HCT116 (cell line): ENCODE data around the gene SCYGR1. TPM values are rescaled to one million over a fixed set of nuclear protein-coding genes. Genes with fewer than 3 reads are reported as not detected.

Source experiments
- ATAC-seq: fragments of 200-7000 bp; cut with Tn5 transposase; 2 replicates; pipeline ENCODE4 v1.9.1; 2020; ENCODE audit warnings: mild to moderate bottlenecking, moderate library complexity
- BruUV-seq: library from RNA; stranded (reverse); fragments of 400-500 nt; replicated peaks from 2 replicates; lab custom pipeline; 2021; lab: Mats Ljungman, UMichigan
- CTCF ChIA-PET: fragments of 300-600 bp; sonication (Branson Sonifier 250); formaldehyde crosslinking; loops from one replicate; lab custom pipeline; 2021; ENCODE audit warnings: antibody characterized with exemption; lab: Charles Lee
- POLR2A ChIA-PET: fragments of 300-600, 350-600 bp; sonication (Branson Sonifier 250); formaldehyde crosslinking; loops from one replicate; lab custom pipeline; 2021; ENCODE audit warnings: antibody characterized with exemption; lab: Charles Lee
- RAD21 ChIA-PET, 2 experiments: fragments of 300-600 bp; sonication (Branson Sonifier 250); formaldehyde crosslinking; loops; one replicate each; lab custom pipeline; 2023; ENCODE audit warnings: low total read pairs in 2 of 2; ENCODE audit not compliant: uncharacterized antibody in 2 of 2, unreplicated experiment in 2 of 2, low non-redundant PET in 1 of 2; lab: Charles Lee
- DNase-seq: peaks from one replicate; pipeline ENCODE4 v3.0.0-alpha.2; 2010; ENCODE audit warnings: low read depth, low spot score
- H2AFZ ChIP-seq: fragments of 200-600 bp; shearing (Covaris generic), sonication (generic); 2 replicates; pipeline ENCODE4 v1.6.1; 2017; ENCODE audit warnings: low read depth, mixed run types, mixed read lengths, antibody characterized with exemption, low read length; ENCODE audit not compliant: poor library complexity, severe bottlenecking
- H3K27ac ChIP-seq: 2 replicates; pipeline ENCODE4 v1.5.1; 2012; ENCODE audit warnings: low read depth, low read length
- H3K27me3 ChIP-seq: fragments of 200-600 bp; sonication (generic); 2 replicates; pipeline ENCODE4 v1.6.1; 2016; ENCODE audit warnings: mixed run types, low read length, mixed read lengths; ENCODE audit not compliant: insufficient read depth
- H3K36me3 ChIP-seq, 2 experiments: fragments of 200-500 bp in 1 of 2; fragments of 200-600 bp in 1 of 2; sonication (Bioruptor generic) in 1 of 2; sonication (generic) in 1 of 2; 2 replicates each; pipeline versions ENCODE4 v1.5.1 to v1.6.1; 2014 to 2016; ENCODE audit warnings: low read length in 2 of 2, inconsistent platforms in 1 of 2, mixed read lengths in 1 of 2, mixed run types in 1 of 2; ENCODE audit not compliant: insufficient read depth in 2 of 2, control insufficient read depth in 1 of 2
- H3K4me1 ChIP-seq, 2 experiments: fragments of 200-600 bp in 1 of 2; sonication (generic) in 1 of 2; 2 replicates each; pipeline versions ENCODE4 v1.5.1 to v1.6.1; 2012 to 2017; ENCODE audit warnings: low read length in 2 of 2, inconsistent platforms in 1 of 2, mild to moderate bottlenecking in 1 of 2, mixed read lengths in 1 of 2, mixed run types in 1 of 2, moderate library complexity in 1 of 2; ENCODE audit not compliant: insufficient read depth in 2 of 2, control insufficient read depth in 1 of 2
- H3K4me2 ChIP-seq: fragments of 200-600 bp; sonication (generic); 2 replicates; pipeline ENCODE4 v1.6.1; 2017; ENCODE audit warnings: mixed run types, low read length, mixed read lengths
- H3K4me3 ChIP-seq, 2 experiments: fragments of 200-600 bp in 1 of 2; sonication (generic) in 1 of 2; replicated peaks in 1 of 2; 2 replicates each; pipeline ENCODE4 v1.5.1; 2011 to 2016; ENCODE audit warnings: low read length in 2 of 2, control low read depth in 1 of 2, low read depth in 1 of 2, mild to moderate bottlenecking in 1 of 2, mixed read lengths in 1 of 2, mixed run types in 1 of 2
- H3K79me2 ChIP-seq: fragments of 200-600 bp; sonication (generic); 2 replicates; pipeline ENCODE4 v1.6.1; 2017; ENCODE audit warnings: mild to moderate bottlenecking, mixed run types, low read length, moderate library complexity, mixed read lengths; ENCODE audit not compliant: insufficient read depth
- H3K9ac ChIP-seq: fragments of 200-600 bp; sonication (generic); 2 replicates; pipeline ENCODE4 v1.6.1; 2016; ENCODE audit warnings: low read length, mixed read lengths
- H3K9me2 ChIP-seq: fragments of 200-600 bp; sonication (generic), shearing (Covaris generic); 2 replicates; pipeline ENCODE4 v1.6.1; 2017; ENCODE audit warnings: mixed run types, mild to moderate bottlenecking, moderate library complexity; ENCODE audit not compliant: insufficient read depth
- H3K9me3 ChIP-seq, 2 experiments: fragments of 200-500 bp in 1 of 2; fragments of 200-600 bp in 1 of 2; sonication (Bioruptor generic) in 1 of 2; sonication (generic) in 1 of 2; 2 replicates each; pipeline ENCODE4 v1.6.1; 2014 to 2017; ENCODE audit warnings: low read length in 2 of 2, mixed read lengths in 2 of 2, inconsistent platforms in 1 of 2, low read depth in 1 of 2, mild to moderate bottlenecking in 1 of 2, mixed run types in 1 of 2, moderate library complexity in 1 of 2; ENCODE audit not compliant: control insufficient read depth in 1 of 2, insufficient read depth in 1 of 2
- H4K20me1 ChIP-seq: fragments of 200-600 bp; sonication (generic), shearing (Covaris generic); 2 replicates; pipeline ENCODE4 v1.6.1; 2017; ENCODE audit warnings: mixed run types, mild to moderate bottlenecking, moderate library complexity; ENCODE audit not compliant: insufficient read depth
- CBX3 ChIP-seq: IDR thresholded peaks from 2 replicates; pipeline ENCODE4 v1.6.1; 2012; ENCODE audit warnings: low read depth
- CEBPB ChIP-seq: IDR thresholded peaks from 2 replicates; pipeline ENCODE4 v1.6.1; 2012; ENCODE audit warnings: low read depth
- CTCF ChIP-seq, 3 experiments: fragments of 200-600 bp in 1 of 3; sonication (generic) in 1 of 3; IDR thresholded peaks in 2 of 3; conservative IDR thresholded peaks in 1 of 3; 2 replicates each; pipeline ENCODE4 v1.5.1; 2012 to 2017; ENCODE audit warnings: low read depth in 2 of 3, low read length in 2 of 3, antibody characterized with exemption in 1 of 3, borderline replicate concordance in 1 of 3, control low read depth in 1 of 3, mild to moderate bottlenecking in 1 of 3, mixed read lengths in 1 of 3, mixed run types in 1 of 3, moderate library complexity in 1 of 3; ENCODE audit not compliant: insufficient read depth in 1 of 3
- EGR1 ChIP-seq: IDR thresholded peaks from 2 replicates; pipeline ENCODE4 v1.6.1; 2012; ENCODE audit warnings: low read depth
- ELF1 ChIP-seq: IDR thresholded peaks from 2 replicates; pipeline ENCODE4 v1.6.1; 2012; ENCODE audit warnings: low read depth, borderline replicate concordance
- EZH2 ChIP-seq: fragments of 200-600 bp; sonication (generic); IDR thresholded peaks from 2 replicates; pipeline ENCODE4 v1.6.1; 2017; ENCODE audit warnings: antibody characterized with exemption, mixed run types
- EZH2phosphoT487 ChIP-seq: fragments of 200-600 bp; IDR thresholded peaks from 2 replicates; pipeline ENCODE4 v1.6.1; 2018; ENCODE audit warnings: antibody characterized with exemption, borderline replicate concordance
- FOSL1 ChIP-seq: IDR thresholded peaks from 2 replicates; pipeline ENCODE4 v1.6.1; 2012; ENCODE audit warnings: low read depth
- JUND ChIP-seq: IDR thresholded peaks from 2 replicates; pipeline ENCODE4 v1.6.1; 2012
- POLR2A ChIP-seq: IDR thresholded peaks from 2 replicates; pipeline ENCODE4 v1.7.0; 2011; ENCODE audit warnings: borderline replicate concordance; ENCODE audit not compliant: insufficient read depth, insufficient read length; ENCODE audit errors: extremely low read depth
- POLR2AphosphoS5 ChIP-seq: IDR thresholded peaks from 2 replicates; pipeline ENCODE4 v1.6.1; 2011; ENCODE audit warnings: mild to moderate bottlenecking, low read depth, low read length, moderate library complexity
- RAD21 ChIP-seq: IDR thresholded peaks from 2 replicates; pipeline ENCODE4 v1.6.1; 2012; ENCODE audit warnings: low read depth, mild to moderate bottlenecking
- REST ChIP-seq: IDR thresholded peaks from 2 replicates; pipeline ENCODE4 v1.6.1; 2012; ENCODE audit warnings: low read depth
- SIN3A ChIP-seq: IDR thresholded peaks from 2 replicates; pipeline ENCODE4 v1.6.1; 2012; ENCODE audit warnings: low read depth
- SP1 ChIP-seq: IDR thresholded peaks from 2 replicates; pipeline ENCODE4 v1.6.1; 2012; ENCODE audit warnings: low read depth
- SRF ChIP-seq: IDR thresholded peaks from 2 replicates; pipeline ENCODE4 v1.6.1; 2012; ENCODE audit warnings: low read depth
- TCF7L2 ChIP-seq: IDR thresholded peaks from 2 replicates; pipeline ENCODE4 v1.7.0; 2011; ENCODE audit warnings: borderline replicate concordance, inconsistent platforms; ENCODE audit not compliant: insufficient read depth, insufficient read length; ENCODE audit errors: extremely low read depth
- ZFX ChIP-seq: fragments of 450-650 bp; IDR thresholded peaks from 2 replicates; pipeline ENCODE4 v1.6.1; 2017
- intact Hi-C: fragments of 100-400 bp; cut with micrococcal nuclease; formaldehyde crosslinking; loops from 2 replicates; pipeline ENCODE4 v1.10.0; 2022
- total RNA-seq: library from RNA; stranded (reverse); gene quantifications from one replicate; pipeline ENCODE4 v1.2.1, GENCODE V29; 2021; ENCODE audit not compliant: unreplicated experiment
- TF ChIP-seq, protein P1 (sequence below): IDR thresholded peaks from 2 replicates; pipeline ENCODE4 v1.6.1; 2011; ENCODE audit warnings: mild to moderate bottlenecking, low read length, moderate library complexity; ENCODE audit not compliant: insufficient replicate concordance; ENCODE audit errors: extremely low read depth

Gene SCYGR1
- total RNA-seq, 1 experiment from 2014 or later = not detected

DNA sequence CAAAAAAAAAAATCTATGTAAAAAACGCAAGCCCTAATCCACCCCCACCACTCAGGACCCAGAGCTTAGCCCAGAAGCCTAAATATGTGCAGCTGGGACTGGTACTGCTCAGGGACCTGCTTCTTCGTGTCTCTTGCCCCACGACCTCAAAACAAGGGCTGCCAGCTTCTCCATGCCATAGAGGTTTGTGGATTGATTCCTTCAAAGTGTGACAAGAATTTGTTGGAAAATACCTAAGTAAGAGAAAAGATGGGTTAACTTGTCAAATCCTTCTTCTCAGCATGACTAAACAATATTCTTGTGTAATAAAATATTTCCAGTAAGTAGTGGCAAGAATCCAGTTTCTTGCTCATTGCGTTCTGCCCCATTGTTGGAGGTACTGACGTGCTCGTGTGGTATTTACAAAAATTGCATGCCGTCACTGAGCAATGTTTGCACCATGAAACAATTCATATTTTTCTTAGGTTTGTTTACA lies 825 bp upstream of the SCYGR1 start:
- H3K79me2 ChIP-seq = no peaks in the 10 kb centered on the region
- ChIA-PET RAD21 (no interaction called here), POLR2A (no interaction called here), CTCF (no interaction called here)
- ATAC-seq = no peak
- no TSS peak for BruUV-seq
- TF ChIP-seq ELF1 (no peak), POLR2AphosphoS5 (no peak), REST (no peak), SP1 (no peak), FOSL1 (no peak), SIN3A (no peak), SRF (no peak), ZFX (no peak), EZH2 (no peak), RAD21 (no peak), EZH2phosphoT487 (no peak), CEBPB (no peak), CBX3 (no peak), TCF7L2 (no peak), EGR1 (no peak), POLR2A (no peak), CTCF (IDR thresholded peaks at IDR 0.05 in 2 of 3, conservative IDR thresholded peaks at IDR 0.05 in 1 of 3; ENCODE audit: borderline replicate concordance in 1 of 3, insufficient read depth in 1 of 3, low read depth in 2 of 3, low read length in 2 of 3) (no peak), JUND (no peak)
- TF ChIP-seq, protein P1, sequence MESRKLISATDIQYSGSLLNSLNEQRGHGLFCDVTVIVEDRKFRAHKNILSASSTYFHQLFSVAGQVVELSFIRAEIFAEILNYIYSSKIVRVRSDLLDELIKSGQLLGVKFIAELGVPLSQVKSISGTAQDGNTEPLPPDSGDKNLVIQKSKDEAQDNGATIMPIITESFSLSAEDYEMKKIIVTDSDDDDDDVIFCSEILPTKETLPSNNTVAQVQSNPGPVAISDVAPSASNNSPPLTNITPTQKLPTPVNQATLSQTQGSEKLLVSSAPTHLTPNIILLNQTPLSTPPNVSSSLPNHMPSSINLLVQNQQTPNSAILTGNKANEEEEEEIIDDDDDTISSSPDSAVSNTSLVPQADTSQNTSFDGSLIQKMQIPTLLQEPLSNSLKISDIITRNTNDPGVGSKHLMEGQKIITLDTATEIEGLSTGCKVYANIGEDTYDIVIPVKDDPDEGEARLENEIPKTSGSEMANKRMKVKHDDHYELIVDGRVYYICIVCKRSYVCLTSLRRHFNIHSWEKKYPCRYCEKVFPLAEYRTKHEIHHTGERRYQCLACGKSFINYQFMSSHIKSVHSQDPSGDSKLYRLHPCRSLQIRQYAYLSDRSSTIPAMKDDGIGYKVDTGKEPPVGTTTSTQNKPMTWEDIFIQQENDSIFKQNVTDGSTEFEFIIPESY = no peak
- H3K9me3 ChIP-seq = no peaks in the 10 kb centered on the region
- no peaks in the 10 kb centered on the region for H3K9me2 ChIP-seq
- no peak overlapping the region for H3K27ac ChIP-seq
- intact Hi-C loops = no loop called here
- H3K27me3 ChIP-seq = no peaks in the 10 kb centered on the region
- H3K4me2 ChIP-seq = no peak overlapping the region
- H3K4me1 ChIP-seq = no peaks in the 10 kb centered on the region
- DNase-seq = no peak
- H3K9ac ChIP-seq = no peak overlapping the region
- no peak overlapping the region for H3K4me3 ChIP-seq
- H3K36me3 ChIP-seq = no peaks in the 10 kb centered on the region
- no peak overlapping the region for H2AFZ ChIP-seq
- no peaks in the 10 kb centered on the region for H4K20me1 ChIP-seq
